Glutamatergic neuron (in vitro differentiated cells): ENCODE data around the gene SUDS3. TPM values are rescaled to one million over a fixed set of nuclear protein-coding genes. Genes with fewer than 3 reads are reported as not detected.

Source experiments
- DNase-seq: peaks from one replicate; pipeline ENCODE4 v3.0.0; 2022
- H3K27ac Mint-ChIP-seq: one replicate; pipeline ENCODE4 v1.8.0; 2020; ENCODE audit warnings: mild to moderate bottlenecking, mixed read lengths, inconsistent platforms; ENCODE audit not compliant: unreplicated experiment
- H3K27me3 Mint-ChIP-seq: one replicate; pipeline ENCODE4 v1.8.0; 2020; ENCODE audit warnings: mild to moderate bottlenecking, moderate library complexity, mixed read lengths, inconsistent platforms; ENCODE audit not compliant: unreplicated experiment
- H3K36me3 Mint-ChIP-seq: one replicate; pipeline ENCODE4 v1.8.0; 2020; ENCODE audit warnings: mild to moderate bottlenecking, mixed read lengths, inconsistent platforms; ENCODE audit not compliant: unreplicated experiment
- H3K4me1 Mint-ChIP-seq: one replicate; pipeline ENCODE4 v1.8.0; 2020; ENCODE audit warnings: mild to moderate bottlenecking, low read depth, mixed read lengths, inconsistent platforms; ENCODE audit not compliant: unreplicated experiment
- H3K4me3 Mint-ChIP-seq: one replicate; pipeline ENCODE4 v1.8.0; 2020; ENCODE audit warnings: mild to moderate bottlenecking, mixed read lengths, inconsistent platforms; ENCODE audit not compliant: unreplicated experiment
- H3K9me3 Mint-ChIP-seq: one replicate; pipeline ENCODE4 v1.8.0; 2020; ENCODE audit warnings: mild to moderate bottlenecking, moderate library complexity, mixed read lengths, inconsistent platforms; ENCODE audit not compliant: unreplicated experiment
- CTCF ChIP-seq: fragments of 200-600 bp; sonication (generic); IDR thresholded peaks from one replicate; pipeline ENCODE4 v1.5.0; 2021; ENCODE audit not compliant: partially characterized antibody, unreplicated experiment
- total RNA-seq: library from RNA; stranded (reverse); fragmentation: NEBNext Ultra II Directional; extraction: Animal tissue kit (Norgen Biotek cat#: 25700); gene quantifications from one replicate; pipeline ENCODE4 v1.2.1, GENCODE V29; 2021; ENCODE audit not compliant: unreplicated experiment

SUDS3 gene
- total RNA-seq, 1 donor from 2014 or later = 32.5 TPM

GRCh38 chr12:118337194-118337838 lies 39.0 kb upstream of the SUDS3 start:
- H3K36me3 Mint-ChIP-seq = no peaks in the 10 kb centered on the region
- no peak for TF ChIP-seq CTCF
- H3K4me3 Mint-ChIP-seq = no peak overlapping the region

GRCh38 chr12:118342090-118342489 lies 34.3 kb upstream of the SUDS3 start:
- H3K4me3 Mint-ChIP-seq = no peak overlapping the region
- DNase-seq = no peak
- no peaks in the 10 kb centered on the region for H3K4me1 Mint-ChIP-seq
- no peaks in the 10 kb centered on the region for H3K27me3 Mint-ChIP-seq
- H3K36me3 Mint-ChIP-seq = no peaks in the 10 kb centered on the region
- no peak overlapping the region for H3K27ac Mint-ChIP-seq
- no peaks in the 10 kb centered on the region for H3K9me3 Mint-ChIP-seq
- no peak for TF ChIP-seq CTCF

More at GRCh38 chr12:118337194-118337838, 39.0 kb upstream of the SUDS3 start:
- no peak for DNase-seq
- Mint-ChIP-seq H3K4me1 (no peaks in the 10 kb centered on the region), H3K27me3 (no peaks in the 10 kb centered on the region), H3K9me3 (peaks cover 2% of the 10 kb centered on the region), H3K27ac (no peak overlapping the region)

DNA sequence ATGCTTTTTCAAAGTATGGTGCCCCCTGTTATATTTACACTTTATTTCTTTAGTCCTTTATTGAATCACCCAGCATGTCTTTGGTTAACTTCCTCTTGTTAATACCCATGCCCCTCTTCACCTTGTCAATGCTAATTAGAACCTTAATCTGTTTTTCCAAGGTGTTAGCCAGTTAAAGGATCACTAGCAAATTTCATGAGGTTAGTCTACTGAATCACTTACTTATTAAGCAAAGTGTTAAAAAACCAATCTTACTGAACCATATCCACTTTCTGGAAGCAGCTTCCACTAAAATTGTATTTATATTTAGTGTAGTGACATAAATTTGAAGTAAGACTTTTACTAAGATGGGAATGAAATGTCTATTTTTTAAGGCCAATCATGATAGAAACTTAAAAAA lies 31.5 kb upstream of the SUDS3 start:
- H3K27ac Mint-ChIP-seq = no peak overlapping the region
- no peaks in the 10 kb centered on the region for H3K4me1 Mint-ChIP-seq
- TF ChIP-seq CTCF = no peak
- no peak overlapping the region for H3K4me3 Mint-ChIP-seq
- H3K36me3 Mint-ChIP-seq = no peaks in the 10 kb centered on the region
- H3K27me3 Mint-ChIP-seq = no peaks in the 10 kb centered on the region
- H3K9me3 Mint-ChIP-seq = no peaks in the 10 kb centered on the region
- DNase-seq = no peak

- H3K27me3 Mint-ChIP-seq = no peaks in the 10 kb centered on the region
- no peak for DNase-seq
- H3K27ac Mint-ChIP-seq = no peak overlapping the region
- TF ChIP-seq CTCF = no peak
- no peaks in the 10 kb centered on the region for H3K4me1 Mint-ChIP-seq
- H3K4me3 Mint-ChIP-seq = no peak overlapping the region
- H3K9me3 Mint-ChIP-seq = no peaks in the 10 kb centered on the region
- H3K36me3 Mint-ChIP-seq = no peaks in the 10 kb centered on the region
Measured at GRCh38 chr12:118345355-118345754, 31.0 kb upstream of the SUDS3 start.

- Mint-ChIP-seq H3K4me1 (no peaks in the 10 kb centered on the region), H3K27me3 (no peaks in the 10 kb centered on the region), H3K27ac (no peak overlapping the region), H3K9me3 (no peaks in the 10 kb centered on the region), H3K36me3 (no peaks in the 10 kb centered on the region), H3K4me3 (no peak overlapping the region)
- no peak for TF ChIP-seq CTCF
- no peak for DNase-seq
Measured at GRCh38 chr12:118346895-118347294, 29.5 kb upstream of the SUDS3 start.
